Smooth muscle cell (in vitro differentiated cells): ENCODE data around the gene TRAPPC12. TPM values are rescaled to one million over a fixed set of nuclear protein-coding genes. Genes with fewer than 3 reads are reported as not detected.

Source experiments
- DNase-seq: peaks from one replicate; lab custom pipeline; 2025; ENCODE audit not compliant: unreplicated experiment; lab: John Stamatoyannopoulos, UW
- H2AFZ ChIP-seq: fragments of 200-600 bp; sonication (generic); 2 replicates; pipeline ENCODE4 v1.6.0; 2016; ENCODE audit warnings: antibody characterized with exemption, low read depth, mild to moderate bottlenecking
- H3F3A ChIP-seq: fragments of 200-600 bp; sonication (generic); 2 replicates; pipeline ENCODE4 v1.6.0; 2017; ENCODE audit warnings: antibody characterized with exemption, low read depth
- H3K27ac ChIP-seq: fragments of 200-600 bp; sonication (generic); 2 replicates; pipeline ENCODE4 v1.5.1; 2016; ENCODE audit warnings: low read depth, mild to moderate bottlenecking
- H3K27me3 ChIP-seq: fragments of 200-600 bp; sonication (generic); 2 replicates; pipeline ENCODE4 v1.6.1; 2016; ENCODE audit warnings: low read depth, mild to moderate bottlenecking
- H3K36me3 ChIP-seq: fragments of 200-600 bp; sonication (generic); 2 replicates; pipeline ENCODE4 v1.5.1; 2016; ENCODE audit warnings: low read depth
- H3K4me1 ChIP-seq: fragments of 200-600 bp; sonication (generic); 2 replicates; pipeline ENCODE4 v1.5.1; 2016; ENCODE audit warnings: low read depth
- H3K4me2 ChIP-seq: fragments of 200-600 bp; sonication (generic); 2 replicates; pipeline ENCODE4 v1.6.0; 2016; ENCODE audit warnings: mild to moderate bottlenecking
- H3K4me3 ChIP-seq: fragments of 200-600 bp; sonication (generic); 2 replicates; pipeline ENCODE4 v1.5.1; 2016; ENCODE audit warnings: mild to moderate bottlenecking
- H3K79me2 ChIP-seq: fragments of 200-600 bp; sonication (generic); 2 replicates; pipeline ENCODE4 v1.6.0; 2016; ENCODE audit warnings: low read depth, mild to moderate bottlenecking
- H3K9ac ChIP-seq: fragments of 200-600 bp; sonication (generic); 2 replicates; pipeline ENCODE4 v1.6.0; 2016; ENCODE audit warnings: low read depth
- H3K9me3 ChIP-seq: fragments of 200-600 bp; sonication (generic); replicated peaks from 2 replicates; pipeline ENCODE4 v1.5.1; 2016; ENCODE audit warnings: low read depth
- H4K20me1 ChIP-seq: fragments of 200-600 bp; sonication (generic); 2 replicates; pipeline ENCODE4 v1.6.0; 2016; ENCODE audit warnings: low read depth
- CTCF ChIP-seq: fragments of 200-600 bp; sonication (generic); IDR thresholded peaks from 2 replicates; pipeline ENCODE4 v1.5.1; 2017; ENCODE audit warnings: borderline replicate concordance, mild to moderate bottlenecking, antibody characterized with exemption; ENCODE audit not compliant: insufficient read depth, poor library complexity, severe bottlenecking
- WGBS: methylation state at CpG from one replicate; pipeline ENCODE4 v1.1.7; 2016; ENCODE audit warnings: low lambda C conversion rate; 5-methylcytosine and 5-hydroxymethylcytosine counted together
- polyA plus RNA-seq: library from polyadenylated mRNA; unstranded; fragments of >200 nt; fragmentation: Nextera tagmentation; extraction: Ambion mirVana; gene quantifications from 2 replicates; pipeline ENCODE4 v1.2.1, GENCODE V29; 2016
- total RNA-seq: library from RNA; depleted of rRNA; stranded (reverse); fragments of >200 nt; gene quantifications from 2 replicates; pipeline ENCODE4 v1.2.3, GENCODE V29; 2014

TRAPPC12 gene
- total and polyA plus RNA-seq, 2 experiments from 2014 or later = 26.0 to 55.4 TPM

DNA sequence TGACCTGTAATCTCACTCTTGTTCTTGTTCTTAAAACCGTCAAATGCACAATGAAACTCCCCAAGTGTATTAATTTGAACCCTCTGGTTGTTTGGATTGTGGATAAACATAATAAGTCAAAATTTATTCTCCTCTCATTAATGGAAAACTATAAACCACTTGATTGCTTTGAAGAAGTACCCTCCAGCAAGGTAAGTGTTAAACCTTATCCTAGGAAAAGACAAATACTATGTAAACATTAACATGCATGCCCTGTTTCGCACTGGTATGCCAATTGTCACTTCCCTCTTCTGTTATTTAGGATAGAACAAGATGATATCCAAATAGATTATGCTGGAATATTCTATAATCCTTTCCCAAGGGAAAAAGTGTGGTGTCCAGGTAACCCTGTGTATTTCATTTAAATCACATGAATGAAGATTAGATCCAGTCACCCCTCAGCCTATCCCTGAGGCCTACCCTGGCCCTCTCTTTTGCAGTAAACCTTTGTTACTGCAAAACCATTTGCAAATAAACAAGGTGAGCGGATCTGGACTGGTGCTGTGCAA is 138.5 kb downstream of the TRAPPC12 start:
- TF ChIP-seq CTCF = no peak
- peak overlapping the region; percentile 95 for H3K4me2 ChIP-seq
- 35% methylated on average over 3 of the region's 3 CpGs for WGBS

GRCh38 chr2:3518496-3519254 is 139.2 kb downstream of the TRAPPC12 start:
- peak overlapping the region; percentile 85 for H3K27ac ChIP-seq
- H3K4me1 ChIP-seq = peaks cover 11% of the 10 kb centered on the region
- peaks cover 9% of the 10 kb centered on the region for H3F3A ChIP-seq
- no peaks in the 10 kb centered on the region for H3K27me3 ChIP-seq
- peak overlapping the region; percentile 95 for H3K4me2 ChIP-seq
- peak overlapping the region; percentile 92 for H3K9ac ChIP-seq
- H3K9me3 ChIP-seq = no peaks in the 10 kb centered on the region
- H4K20me1 ChIP-seq = no peaks in the 10 kb centered on the region
- H3K36me3 ChIP-seq = no peaks in the 10 kb centered on the region
- no peak for TF ChIP-seq CTCF
- DNase-seq = peak; percentile 98
- peaks cover 16% of the 10 kb centered on the region for H3K79me2 ChIP-seq
- peak overlapping the region; percentile 84 for H2AFZ ChIP-seq
- H3K4me3 ChIP-seq = peak overlapping the region; percentile 73
- 1% methylated on average over 49 of the region's 67 CpGs for WGBS

More for the DNA sequence above, 138.5 kb downstream of the TRAPPC12 start:
- Histone ChIP-seq H3K27me3 (no peaks in the 10 kb centered on the region), H3K9ac (peak overlapping the region; percentile 92), H3K36me3 (no peaks in the 10 kb centered on the region), H3K79me2 (peaks cover 16% of the 10 kb centered on the region), H3K27ac (peak overlapping the region; percentile 81), H3K4me3 (peak overlapping the region; percentile 73), H3F3A (peaks cover 6% of the 10 kb centered on the region), H3K9me3 (no peaks in the 10 kb centered on the region), H4K20me1 (no peaks in the 10 kb centered on the region), H2AFZ (peak overlapping the region; percentile 79), H3K4me1 (peaks cover 11% of the 10 kb centered on the region)
- no peak for DNase-seq

- Histone ChIP-seq H3K9ac (peak within 1 kb of the TSS; percentile 92), H3K27me3 (no peaks in the 10 kb centered on the region), H3K27ac (peak within 1 kb of the TSS; percentile 85), H3K4me3 (peak within 1 kb of the TSS; percentile 73), H4K20me1 (no peaks in the 10 kb centered on the region), H2AFZ (peak within 1 kb of the TSS; percentile 84), H3K9me3 (no peaks in the 10 kb centered on the region), H3F3A (peaks cover 9% of the 10 kb centered on the region), H3K79me2 (peaks cover 16% of the 10 kb centered on the region), H3K4me2 (peak within 1 kb of the TSS; percentile 95), H3K36me3 (no peaks in the 10 kb centered on the region), H3K4me1 (peaks cover 11% of the 10 kb centered on the region)
- WGBS = 7% methylated on average over 67 of the region's 76 CpGs
- TF ChIP-seq CTCF = no peak
- peak; percentile 80 for DNase-seq
These were observed 140.0 kb downstream of the TRAPPC12 start, which contains the start of gene ADI1 for GRCh38 chr2:3519255-3520205. ADI1 (minus strand) TSS chr2:3519531; CDS start chr2:3519487, 44 bp downstream.
